Measurements from ENCODE around the gene DCLRE1A. TPM values are rescaled to one million over a fixed set of nuclear protein-coding genes. Genes with fewer than 3 reads are reported as not detected.

DCLRE1A gene
- polyA plus RNA-seq, 1 donor, result 8.3 TPM

GRCh38 chr10:113802997-113803396 is 50.9 kb downstream of the DCLRE1A start:
- Histone ChIP-seq H3K36me3 (ENCODE audit: control insufficient read depth, insufficient read depth, low read length) (no peaks in the 10 kb centered on the region), H3K4me3 (ENCODE audit: low read length) (no peak overlapping the region), H3K4me1 (ENCODE audit: control insufficient read depth, insufficient read depth, low read length) (no peaks in the 10 kb centered on the region), H3K27me3 (ENCODE audit: control insufficient read depth, insufficient read depth, low read length) (no peaks in the 10 kb centered on the region), H3K27ac (ENCODE audit: low read length) (no peak overlapping the region), H3K9me3 (ENCODE audit: control insufficient read depth, low read depth, low read length) (no peaks in the 10 kb centered on the region)
- peak in 1 of 2 donors; percentile 31 for DNase-seq
- WGBS (ENCODE audit: insufficient coverage, low lambda C conversion rate), result no CpG with 5 or more reads among the region's 4 CpGs

GRCh38 chr10:113801569-113801968 is 52.3 kb downstream of the DCLRE1A start:
- Histone ChIP-seq H3K4me1 (ENCODE audit: control insufficient read depth, insufficient read depth, low read length) (no peaks in the 10 kb centered on the region), H3K4me3 (ENCODE audit: low read length) (no peak overlapping the region), H3K27ac (ENCODE audit: low read length) (no peak overlapping the region), H3K9me3 (ENCODE audit: control insufficient read depth, low read depth, low read length) (no peaks in the 10 kb centered on the region), H3K36me3 (ENCODE audit: control insufficient read depth, insufficient read depth, low read length) (no peaks in the 10 kb centered on the region), H3K27me3 (ENCODE audit: control insufficient read depth, insufficient read depth, low read length) (no peaks in the 10 kb centered on the region)
- no peak for DNase-seq
- no CpG with 5 or more reads among the region's 6 CpGs for WGBS (ENCODE audit: insufficient coverage, low lambda C conversion rate)

- H3K36me3 ChIP-seq (ENCODE audit: control insufficient read depth, insufficient read depth, low read length), result no peaks in the 10 kb centered on the region
- DNase-seq, result no peak
- H3K4me3 ChIP-seq (ENCODE audit: low read length), result no peak overlapping the region
- no CpG with 5 or more reads among the region's 2 CpGs for WGBS (ENCODE audit: insufficient coverage, low lambda C conversion rate)
- H3K9me3 ChIP-seq (ENCODE audit: control insufficient read depth, low read depth, low read length), result no peaks in the 10 kb centered on the region
- no peaks in the 10 kb centered on the region for H3K4me1 ChIP-seq (ENCODE audit: control insufficient read depth, insufficient read depth, low read length)
- H3K27ac ChIP-seq (ENCODE audit: low read length), result no peak overlapping the region
- no peaks in the 10 kb centered on the region for H3K27me3 ChIP-seq (ENCODE audit: control insufficient read depth, insufficient read depth, low read length)
These were observed 62.2 kb downstream of the DCLRE1A start for GRCh38 chr10:113791691-113792090.

- no peaks in the 10 kb centered on the region for H3K9me3 ChIP-seq (ENCODE audit: control insufficient read depth, low read depth, low read length)
- no CpG with 5 or more reads among the region's 9 CpGs for WGBS (ENCODE audit: insufficient coverage, low lambda C conversion rate)
- no peak for DNase-seq
These were observed 65.2 kb downstream of the DCLRE1A start for GRCh38 chr10:113788604-113789083.

More at GRCh38 chr10:113788604-113789083, 65.2 kb downstream of the DCLRE1A start:
- Histone ChIP-seq H3K27ac (ENCODE audit: low read length) (no peak overlapping the region), H3K4me3 (ENCODE audit: low read length) (no peak overlapping the region), H3K27me3 (ENCODE audit: control insufficient read depth, insufficient read depth, low read length) (no peaks in the 10 kb centered on the region), H3K36me3 (ENCODE audit: control insufficient read depth, insufficient read depth, low read length) (no peaks in the 10 kb centered on the region), H3K4me1 (ENCODE audit: control insufficient read depth, insufficient read depth, low read length) (no peaks in the 10 kb centered on the region)

Other genes starting within 250 kb of the DCLRE1A start
- 0.06 TPM for gene NRAP, start 190.0 kb downstream of the DCLRE1A start, polyA plus RNA-seq
- 31.3 TPM for gene CASP7, start 174.2 kb downstream of the DCLRE1A start, polyA plus RNA-seq
- 62.4 TPM for gene PLEKHS1, start 102.4 kb downstream of the DCLRE1A start, polyA plus RNA-seq
- 19.1 TPM for gene NHLRC2, start 579 bp upstream of the DCLRE1A start, polyA plus RNA-seq
- gene ADRB1, start 189.8 kb upstream of the DCLRE1A start, polyA plus RNA-seq, result 0.64 TPM

Measured in large intestine (tissue), 3 donors.